ENCODE results near the gene FRAS1.
A peak's percentile ranks its signal among the peaks of the same experiment; 100 is the strongest.
"Not testable (repeated sequence)": the region's sequence is repeated elsewhere in the genome, so short reads cannot be mapped to it uniquely, and the experiment has no call there.

The FRAS1 gene

GRCh38 chr4:78528327-78528726 lies 471.2 kb downstream of the FRAS1 start:
- DNase-seq, result no peak

GRCh38 chr4:78529569-78530209 lies 472.6 kb downstream of the FRAS1 start:
- no peak for DNase-seq

- DNase-seq, result no peak
Measured at GRCh38 chr4:78532046-78532445, 474.9 kb downstream of the FRAS1 start.

GRCh38 chr4:78533854-78534253 lies 476.7 kb downstream of the FRAS1 start:
- no peak for DNase-seq

GRCh38 chr4:78534286-78534955 lies 477.3 kb downstream of the FRAS1 start:
- DNase-seq, result peak; percentile 5

GRCh38 chr4:78542373-78542772 lies 485.2 kb downstream of the FRAS1 start:
- no peak for DNase-seq

GRCh38 chr4:78543424-78544125 lies 486.5 kb downstream of the FRAS1 start:
- no peak for DNase-seq

GRCh38 chr4:78544678-78545077 lies 487.6 kb downstream of the FRAS1 start:
- no peak for DNase-seq

- DNase-seq, result no peak
Measured at GRCh38 chr4:78545275-78546246, 488.4 kb downstream of the FRAS1 start.

- DNase-seq, result not testable (repeated sequence)
Measured at GRCh38 chr4:78547899-78548298, 490.8 kb downstream of the FRAS1 start.

- not testable (repeated sequence) for DNase-seq
Measured at GRCh38 chr4:78548889-78549288, 491.8 kb downstream of the FRAS1 start.

GRCh38 chr4:78551420-78552351 lies 494.6 kb downstream of the FRAS1 start, which contains the start of gene ANXA3:
Gene ANXA3, plus strand, starts transcription at chr4:78551770. Its CDS starts 2,704 bp downstream, at chr4:78554474.
- DNase-seq, result no peak

- DNase-seq, result no peak
Measured at GRCh38 chr4:78552389-78553042, 495.4 kb downstream of the FRAS1 start.

GRCh38 chr4:78553043-78553396 lies 495.9 kb downstream of the FRAS1 start:
- DNase-seq, result no peak

- DNase-seq, result no peak
Measured at GRCh38 chr4:78553529-78554060, 496.5 kb downstream of the FRAS1 start.

GRCh38 chr4:78556665-78557064 lies 499.5 kb downstream of the FRAS1 start:
- DNase-seq, result no peak

GRCh38 chr4:78557841-78558240 lies 500.7 kb downstream of the FRAS1 start:
- DNase-seq, result no peak

GRCh38 chr4:78558410-78558809 lies 501.3 kb downstream of the FRAS1 start:
- DNase-seq, result no peak

GRCh38 chr4:78560296-78560963 lies 503.3 kb downstream of the FRAS1 start:
- DNase-seq, result no peak

- DNase-seq, result no peak
Measured at GRCh38 chr4:78561677-78562076, 504.6 kb downstream of the FRAS1 start.
